LNCAP (cell line): ENCODE measurements around the gene LRRN1.

ENCODE experiments used
- TF ChIP-seq, protein P1 (sequence below): fragments of 450-650 bp; IDR thresholded peaks from 2 replicates; pipeline ENCODE4 v1.5.1; 2017; ENCODE audit warnings: mild to moderate bottlenecking

Gene LRRN1

DNA sequence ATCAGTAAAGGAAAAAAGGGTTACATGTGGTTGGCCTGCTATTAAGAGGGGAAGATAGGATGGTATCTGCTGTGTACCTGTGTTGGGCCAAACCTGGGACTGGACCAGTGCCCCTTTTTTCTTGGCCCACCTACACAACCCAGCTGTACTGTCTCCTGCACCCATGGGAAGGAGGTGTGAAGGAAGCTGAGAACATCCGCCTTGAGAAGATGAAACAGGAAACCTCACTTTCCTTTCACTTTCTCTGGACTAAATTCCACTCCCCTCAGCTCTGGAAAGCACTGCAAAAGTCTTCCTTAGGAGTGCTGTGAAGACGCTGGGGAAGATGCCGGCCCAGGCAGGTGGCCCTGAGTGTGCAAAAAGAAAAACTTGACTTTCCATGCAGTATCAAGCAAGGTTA lies 37.6 kb downstream of the LRRN1 start:
- TF ChIP-seq, protein P1, sequence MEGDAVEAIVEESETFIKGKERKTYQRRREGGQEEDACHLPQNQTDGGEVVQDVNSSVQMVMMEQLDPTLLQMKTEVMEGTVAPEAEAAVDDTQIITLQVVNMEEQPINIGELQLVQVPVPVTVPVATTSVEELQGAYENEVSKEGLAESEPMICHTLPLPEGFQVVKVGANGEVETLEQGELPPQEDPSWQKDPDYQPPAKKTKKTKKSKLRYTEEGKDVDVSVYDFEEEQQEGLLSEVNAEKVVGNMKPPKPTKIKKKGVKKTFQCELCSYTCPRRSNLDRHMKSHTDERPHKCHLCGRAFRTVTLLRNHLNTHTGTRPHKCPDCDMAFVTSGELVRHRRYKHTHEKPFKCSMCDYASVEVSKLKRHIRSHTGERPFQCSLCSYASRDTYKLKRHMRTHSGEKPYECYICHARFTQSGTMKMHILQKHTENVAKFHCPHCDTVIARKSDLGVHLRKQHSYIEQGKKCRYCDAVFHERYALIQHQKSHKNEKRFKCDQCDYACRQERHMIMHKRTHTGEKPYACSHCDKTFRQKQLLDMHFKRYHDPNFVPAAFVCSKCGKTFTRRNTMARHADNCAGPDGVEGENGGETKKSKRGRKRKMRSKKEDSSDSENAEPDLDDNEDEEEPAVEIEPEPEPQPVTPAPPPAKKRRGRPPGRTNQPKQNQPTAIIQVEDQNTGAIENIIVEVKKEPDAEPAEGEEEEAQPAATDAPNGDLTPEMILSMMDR = no peak

DNA sequence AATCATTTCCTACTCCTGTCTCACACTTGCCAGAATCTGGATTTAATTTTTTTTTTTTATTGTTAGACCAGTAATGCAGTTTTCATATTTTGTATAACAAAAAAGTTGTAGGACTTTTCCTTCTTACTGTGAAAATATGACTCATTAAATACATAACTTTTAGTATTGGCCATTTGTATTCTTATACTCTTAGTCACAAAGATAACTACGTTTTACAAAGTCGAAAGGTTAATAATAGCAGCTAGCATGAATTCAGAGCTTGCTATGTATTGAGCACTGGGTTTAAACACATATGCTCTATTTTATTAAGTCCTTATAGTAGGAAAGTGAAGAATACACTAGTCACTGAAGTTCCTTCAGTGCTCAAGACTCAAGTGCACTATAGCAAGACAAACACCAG lies 43.1 kb downstream of the LRRN1 start:
- TF ChIP-seq, protein P1 = no peak

DNA sequence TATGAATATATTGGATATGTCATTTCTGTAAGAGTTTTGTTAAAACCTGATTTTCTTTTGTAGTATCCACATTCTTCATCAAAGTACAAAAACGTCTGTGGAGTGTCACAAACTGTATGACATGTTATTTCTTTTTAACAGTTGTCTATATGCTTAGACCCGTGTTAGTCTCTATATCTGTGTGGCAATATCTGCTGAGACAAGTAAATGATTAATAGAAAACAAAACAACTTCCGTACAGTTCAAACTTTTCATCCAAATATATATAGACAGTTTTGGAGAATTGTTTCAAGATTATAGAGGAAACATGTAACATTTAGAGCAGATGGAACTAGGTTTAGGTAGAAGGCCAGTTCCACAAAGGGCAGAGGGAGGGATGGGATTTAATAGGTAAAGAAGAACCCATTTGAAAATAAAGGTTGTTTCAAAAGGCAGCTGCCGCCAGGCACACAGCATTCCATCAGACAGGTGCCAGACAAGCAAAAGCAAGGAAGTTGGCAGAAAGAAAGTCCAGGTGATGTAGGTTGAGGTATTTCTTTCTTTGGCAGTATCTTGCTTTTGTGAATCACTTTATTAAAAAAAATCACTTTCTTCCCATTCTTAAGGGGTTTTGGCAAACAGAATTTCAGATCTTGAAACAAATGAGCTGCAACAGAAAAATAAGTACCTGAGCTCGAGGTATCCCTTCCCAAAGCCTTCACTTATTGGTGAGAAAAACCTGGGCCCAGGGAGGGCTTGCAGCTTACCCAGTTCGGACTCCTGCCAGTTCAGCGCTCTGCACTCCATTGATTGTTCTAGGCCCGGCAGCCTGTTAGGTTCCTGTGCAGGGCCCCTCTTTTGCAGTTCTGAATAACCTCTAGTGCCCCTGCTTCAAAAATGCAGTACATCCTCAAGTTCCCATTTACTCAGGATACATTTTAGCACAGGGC lies 49.0 kb downstream of the LRRN1 start:
- TF ChIP-seq, protein P1 = no peak

DNA sequence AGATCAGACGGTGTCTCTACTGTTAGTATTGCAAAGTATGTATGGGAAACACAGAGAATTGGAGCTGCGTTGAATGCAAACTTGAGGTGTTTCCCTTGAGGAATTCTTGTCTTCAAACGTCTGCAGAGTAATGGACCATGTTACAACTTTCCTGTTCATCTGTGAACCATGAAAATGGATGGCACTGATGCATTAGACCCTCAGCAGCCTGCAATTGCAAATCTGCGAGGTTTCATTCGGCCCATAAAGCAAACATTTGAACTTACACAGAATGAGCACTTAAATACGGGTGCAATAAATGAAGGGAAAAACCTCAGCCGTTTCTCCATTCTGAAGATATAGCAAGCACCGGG lies 49.7 kb downstream of the LRRN1 start:
- TF ChIP-seq, protein P1 = no peak

DNA sequence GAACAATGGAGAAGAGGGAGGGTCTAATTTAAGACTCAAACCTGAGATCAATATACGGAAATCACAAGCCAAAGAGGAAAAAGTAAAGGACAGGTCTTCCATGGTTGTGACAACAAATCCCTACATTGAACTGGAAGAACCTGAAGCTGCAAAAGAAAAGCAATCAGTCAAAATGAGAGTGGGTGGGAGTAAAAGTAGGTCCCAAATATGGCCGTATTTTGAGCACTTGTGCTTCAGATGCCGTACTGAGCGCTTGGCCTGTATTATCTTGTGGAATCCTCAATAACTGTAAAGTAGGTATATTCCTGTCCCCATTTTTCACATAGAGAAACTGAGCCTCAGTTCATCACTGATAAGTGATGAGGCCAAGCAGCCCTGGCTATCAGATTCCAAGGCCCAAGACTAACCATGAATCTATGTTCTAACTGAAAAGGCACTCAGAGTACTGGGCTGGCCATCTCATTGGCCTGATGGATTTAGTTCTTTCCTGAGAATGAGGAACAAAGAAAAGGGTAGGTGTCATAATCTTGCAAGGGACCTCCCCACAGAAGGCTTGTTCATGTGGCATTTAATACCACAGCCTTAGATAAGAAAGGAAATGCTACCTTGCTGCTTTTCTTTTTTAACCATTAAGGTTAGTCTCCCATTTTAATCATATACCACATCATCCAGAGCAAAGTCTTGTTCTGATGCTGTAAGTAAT lies 52.5 kb downstream of the LRRN1 start:
- TF ChIP-seq, protein P1 = no peak

DNA sequence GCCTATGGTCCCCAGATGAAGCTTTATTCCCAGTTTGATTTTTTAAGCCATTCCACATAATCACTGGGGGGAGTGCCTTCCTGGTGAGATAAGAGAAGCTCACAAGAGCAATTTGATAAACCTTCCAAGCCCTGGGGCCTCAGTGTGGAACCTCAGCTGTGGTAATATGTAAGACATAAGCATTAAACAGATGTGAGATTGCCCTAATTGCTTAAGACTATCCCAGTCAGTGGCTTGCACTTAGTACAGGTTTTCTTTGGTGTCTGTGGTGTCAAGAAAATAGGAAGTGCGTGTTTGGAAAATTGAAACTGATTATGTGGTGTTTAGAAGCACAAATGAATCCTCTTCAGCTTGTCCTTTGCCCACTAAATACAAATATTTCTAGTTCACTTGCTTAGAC lies 54.3 kb downstream of the LRRN1 start:
- TF ChIP-seq, protein P1 = no peak

DNA sequence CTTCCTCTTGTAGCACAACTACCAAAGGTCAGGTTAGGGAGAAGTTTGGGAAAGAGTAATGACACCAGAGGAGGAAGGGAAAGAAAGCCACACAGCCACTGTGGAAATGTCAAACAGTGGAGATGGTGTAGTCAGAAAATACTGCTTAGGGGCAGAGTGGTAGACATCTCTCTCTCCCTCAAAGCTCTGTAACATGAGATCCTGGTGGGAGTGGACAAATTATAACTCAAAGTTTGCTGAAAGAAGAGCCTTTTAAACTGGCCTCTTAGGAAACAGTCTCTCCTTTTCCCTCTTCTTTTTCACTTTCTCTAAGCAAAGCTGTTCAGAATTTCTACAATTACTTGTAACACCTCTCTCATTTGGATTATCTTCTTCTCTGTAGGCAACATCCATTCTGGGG lies 55.8 kb downstream of the LRRN1 start:
- TF ChIP-seq, protein P1 = no peak
